GM23338 (cell line): ENCODE results near the gene CELA2A. TPM values are rescaled to one million over a fixed set of nuclear protein-coding genes. Genes with fewer than 3 reads are reported as not detected.

Source experiments
- ATAC-seq: fragments of 200-7000 bp; cut with Tn5 transposase; 3 replicates; pipeline ENCODE4 v1.9.1; 2020
- DNase-seq: peaks from one replicate; pipeline ENCODE4 v3.0.0-alpha.2; 2015; ENCODE audit warnings: low spot score
- H2AFZ ChIP-seq: fragments of 200-600 bp; sonication (generic); 2 replicates; pipeline ENCODE4 v1.8.0; 2016; ENCODE audit warnings: antibody characterized with exemption, mild to moderate bottlenecking, moderate library complexity
- H3F3A ChIP-seq: fragments of 200-600 bp; sonication (generic); replicated peaks from 2 replicates; pipeline ENCODE4 v1.8.0; 2017; ENCODE audit warnings: antibody characterized with exemption, mixed run types, low read depth
- H3K27ac ChIP-seq: fragments of 200-600 bp; sonication (generic); 2 replicates; pipeline ENCODE4 v1.6.1; 2016; ENCODE audit warnings: low read depth
- H3K27me3 ChIP-seq: fragments of 200-600 bp; sonication (generic); 2 replicates; pipeline ENCODE4 v1.8.0; 2016; ENCODE audit warnings: mild to moderate bottlenecking, mixed run types, moderate library complexity; ENCODE audit not compliant: insufficient read depth
- H3K36me3 ChIP-seq: fragments of 200-600 bp; sonication (generic); 2 replicates; pipeline ENCODE4 v1.8.0; 2016; ENCODE audit warnings: mild to moderate bottlenecking; ENCODE audit not compliant: insufficient read depth
- H3K4me1 ChIP-seq: fragments of 200-600 bp; sonication (generic); 2 replicates; pipeline ENCODE4 v1.8.0; 2016; ENCODE audit warnings: mild to moderate bottlenecking, moderate library complexity; ENCODE audit not compliant: insufficient read depth
- H3K4me2 ChIP-seq: fragments of 200-600 bp; sonication (generic); 2 replicates; pipeline ENCODE4 v1.7.1; 2017; ENCODE audit warnings: mixed run types
- H3K4me3 ChIP-seq: fragments of 200-600 bp; sonication (generic); 2 replicates; pipeline ENCODE4 v1.6.1; 2016; ENCODE audit warnings: mixed run types
- H3K79me2 ChIP-seq: fragments of 200-600 bp; sonication (generic); replicated peaks from 2 replicates; pipeline ENCODE4 v1.8.0; 2017; ENCODE audit warnings: mild to moderate bottlenecking; ENCODE audit not compliant: insufficient read depth
- H3K9me2 ChIP-seq: fragments of 200-600 bp; sonication (generic); 2 replicates; pipeline ENCODE4 v1.8.0; 2017; ENCODE audit not compliant: insufficient read depth
- H4K20me1 ChIP-seq: fragments of 200-600 bp; sonication (generic); replicated peaks from 2 replicates; pipeline ENCODE4 v1.8.0; 2017; ENCODE audit warnings: mild to moderate bottlenecking; ENCODE audit not compliant: insufficient read depth
- H3K27ac Mint-ChIP-seq: 2 replicates; pipeline ENCODE4 v1.8.0; 2020; ENCODE audit warnings: inconsistent platforms, mild to moderate bottlenecking, moderate library complexity, mixed read lengths
- H3K27me3 Mint-ChIP-seq: 3 replicates; pipeline ENCODE4 v1.8.0; 2022; ENCODE audit warnings: low read depth, mild to moderate bottlenecking, moderate library complexity, mixed read lengths, inconsistent platforms; ENCODE audit not compliant: insufficient read depth, poor library complexity
- H3K36me3 Mint-ChIP-seq: 3 replicates; pipeline ENCODE4 v1.8.0; 2021; ENCODE audit warnings: low read depth, mild to moderate bottlenecking, inconsistent platforms, moderate library complexity, mixed read lengths
- H3K4me1 Mint-ChIP-seq: 3 replicates; pipeline ENCODE4 v1.8.0; 2020; ENCODE audit warnings: mild to moderate bottlenecking, inconsistent platforms, mixed read lengths
- H3K4me3 Mint-ChIP-seq: 3 replicates; pipeline ENCODE4 v1.8.0; 2021; ENCODE audit warnings: moderate library complexity, mild to moderate bottlenecking, inconsistent platforms, mixed read lengths
- H3K9me3 Mint-ChIP-seq: 3 replicates; pipeline ENCODE4 v1.8.0; 2020; ENCODE audit warnings: moderate library complexity, mild to moderate bottlenecking, inconsistent platforms, mixed read lengths
- ETS1 ChIP-seq: IDR thresholded peaks from 2 replicates; pipeline ENCODE4 v1.6.1; 2016; ENCODE audit warnings: antibody characterized with exemption
- EZH2phosphoT487 ChIP-seq: fragments of 200-600 bp; sonication (generic); IDR thresholded peaks from one replicate; pipeline ENCODE4 v1.8.1; 2018; ENCODE audit warnings: antibody characterized with exemption; ENCODE audit not compliant: unreplicated experiment
- JUNB ChIP-seq: IDR thresholded peaks from one replicate; pipeline ENCODE4 v1.6.1; 2016; ENCODE audit warnings: antibody characterized with exemption; ENCODE audit not compliant: unreplicated experiment
- NANOG ChIP-seq: IDR thresholded peaks from 2 replicates; pipeline ENCODE4 v1.6.1; 2016; ENCODE audit warnings: antibody characterized with exemption, borderline replicate concordance
- POLR2AphosphoS5 ChIP-seq: IDR thresholded peaks from 2 replicates; pipeline ENCODE4 v1.6.1; 2016; ENCODE audit warnings: antibody characterized with exemption, low read depth
- ZNF114 ChIP-seq: fragments of 250-450 bp; sonication (Bioruptor Pico); IDR thresholded peaks from 2 replicates; pipeline ENCODE4 v1.5.0; 2020; ENCODE audit warnings: mild to moderate bottlenecking, moderate library complexity
- ZNF331 ChIP-seq: fragments of 250-450 bp; sonication (Bioruptor Pico); IDR thresholded peaks from 2 replicates; pipeline ENCODE4 v1.5.0; 2020; ENCODE audit warnings: low read depth, mild to moderate bottlenecking, moderate library complexity
- ZNF462 ChIP-seq: fragments of 250-450 bp; sonication (Bioruptor Pico); IDR thresholded peaks from 2 replicates; pipeline ENCODE4 v1.5.0; 2020; ENCODE audit warnings: mild to moderate bottlenecking, moderate library complexity
- polyA plus RNA-seq: library from polyadenylated mRNA; unstranded; fragments of >200 nt; fragmentation: Nextera tagmentation; extraction: Ambion mirVana; gene quantifications from 2 replicates; pipeline ENCODE4 v1.2.1, GENCODE V29; 2016
- total RNA-seq: library from RNA; depleted of rRNA; stranded (reverse); fragments of >200 nt; shearing (Covaris generic); gene quantifications from 2 replicates; pipeline ENCODE4 v1.2.3, GENCODE V29; 2014
- TF ChIP-seq, protein P1 (sequence below), 2 experiments: fragments of 200-600 bp in 1 of 2; sonication (generic) in 1 of 2; conservative IDR thresholded peaks; 2 replicates each; pipeline versions ENCODE4 v1.5.1 to v1.6.1; 2016 to 2017; ENCODE audit warnings: antibody characterized with exemption in 2 of 2, low read depth in 2 of 2, mild to moderate bottlenecking in 2 of 2, moderate library complexity in 1 of 2
- TF ChIP-seq, protein P2 (sequence below): IDR thresholded peaks from one replicate; pipeline ENCODE4 v1.6.1; 2018; ENCODE audit warnings: antibody characterized with exemption; ENCODE audit not compliant: unreplicated experiment

The CELA2A gene
- total and polyA plus RNA-seq, 2 experiments from 2014 or later, result not detected

DNA sequence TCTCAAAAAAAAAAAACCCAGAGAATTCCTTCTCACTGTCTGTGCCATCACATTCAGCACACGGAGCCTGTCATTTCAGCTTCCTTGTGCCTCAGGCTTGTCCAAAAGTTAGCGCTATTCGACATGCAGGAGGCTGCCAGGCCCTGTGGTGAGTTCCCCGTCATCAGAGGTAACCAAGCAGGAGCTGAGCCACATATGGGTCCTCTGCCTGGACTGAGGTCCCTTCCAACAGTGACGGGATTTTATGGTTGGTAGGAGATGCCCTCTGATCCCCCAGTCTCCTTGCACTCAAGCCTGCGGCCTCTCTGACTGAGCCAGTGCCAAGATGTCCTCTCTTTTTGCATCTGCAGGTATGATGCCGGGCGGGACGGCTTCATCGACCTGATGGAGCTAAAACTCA, 31.0 kb upstream of the CELA2A start:
- Mint-ChIP-seq H3K9me3 (peaks cover 8% of the 10 kb centered on the region; the same call in 2 of the 3 replicates), H3K36me3 (peaks cover 5% of the 10 kb centered on the region), H3K4me1 (peaks cover 7% of the 10 kb centered on the region; the same call in 1 of the 3 replicates), H3K27ac (no peak overlapping the region), H3K27me3 (peaks cover 14% of the 10 kb centered on the region), H3K4me3 (no peak overlapping the region)
- Histone ChIP-seq H3K4me3 (no peak overlapping the region), H3F3A (no peaks in the 10 kb centered on the region), H3K79me2 (no peaks in the 10 kb centered on the region), H3K4me1 (no peaks in the 10 kb centered on the region), H3K27me3 (no peaks in the 10 kb centered on the region), H2AFZ (no peak overlapping the region), H4K20me1 (no peaks in the 10 kb centered on the region), H3K4me2 (no peak overlapping the region), H3K9me2 (no peaks in the 10 kb centered on the region), H3K27ac (no peak overlapping the region), H3K36me3 (no peaks in the 10 kb centered on the region)
- ATAC-seq (no peak), DNase-seq (no peak)
- TF ChIP-seq ZNF331 (CRISPR knock-in tag), result no peak
- no peak for TF ChIP-seq JUNB
- TF ChIP-seq EZH2phosphoT487, result no peak
- TF ChIP-seq, protein P1, sequence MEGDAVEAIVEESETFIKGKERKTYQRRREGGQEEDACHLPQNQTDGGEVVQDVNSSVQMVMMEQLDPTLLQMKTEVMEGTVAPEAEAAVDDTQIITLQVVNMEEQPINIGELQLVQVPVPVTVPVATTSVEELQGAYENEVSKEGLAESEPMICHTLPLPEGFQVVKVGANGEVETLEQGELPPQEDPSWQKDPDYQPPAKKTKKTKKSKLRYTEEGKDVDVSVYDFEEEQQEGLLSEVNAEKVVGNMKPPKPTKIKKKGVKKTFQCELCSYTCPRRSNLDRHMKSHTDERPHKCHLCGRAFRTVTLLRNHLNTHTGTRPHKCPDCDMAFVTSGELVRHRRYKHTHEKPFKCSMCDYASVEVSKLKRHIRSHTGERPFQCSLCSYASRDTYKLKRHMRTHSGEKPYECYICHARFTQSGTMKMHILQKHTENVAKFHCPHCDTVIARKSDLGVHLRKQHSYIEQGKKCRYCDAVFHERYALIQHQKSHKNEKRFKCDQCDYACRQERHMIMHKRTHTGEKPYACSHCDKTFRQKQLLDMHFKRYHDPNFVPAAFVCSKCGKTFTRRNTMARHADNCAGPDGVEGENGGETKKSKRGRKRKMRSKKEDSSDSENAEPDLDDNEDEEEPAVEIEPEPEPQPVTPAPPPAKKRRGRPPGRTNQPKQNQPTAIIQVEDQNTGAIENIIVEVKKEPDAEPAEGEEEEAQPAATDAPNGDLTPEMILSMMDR (conservative IDR thresholded peaks at IDR 0.05; ENCODE audit: low read depth in 2 of 2), result no peak
- TF ChIP-seq POLR2AphosphoS5, result no peak
- TF ChIP-seq NANOG, result no peak
- no peak for TF ChIP-seq ZNF114 (CRISPR knock-in tag)

DNA sequence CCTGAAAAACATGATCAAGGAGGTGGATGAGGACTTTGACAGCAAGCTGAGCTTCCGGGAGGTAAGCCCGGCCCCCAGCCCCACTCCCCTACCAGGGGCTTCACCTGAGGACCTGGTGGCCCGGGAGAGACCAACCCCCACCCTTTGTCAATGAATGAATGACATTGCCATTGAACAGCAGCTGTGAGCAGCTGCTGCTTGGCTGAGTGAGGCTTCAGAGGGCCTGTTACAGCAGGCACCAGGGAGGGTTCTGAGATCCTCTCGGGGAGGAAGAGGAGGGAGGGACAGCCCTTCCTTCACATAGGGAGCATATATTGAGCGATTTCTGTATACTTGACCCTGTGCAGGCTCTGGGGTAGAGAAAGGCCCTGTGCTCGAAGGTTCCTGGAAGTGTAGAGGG, 30.6 kb upstream of the CELA2A start:
- no peak overlapping the region for H3K4me2 ChIP-seq
- Mint-ChIP-seq H3K4me3 (no peak overlapping the region), H3K36me3 (peaks cover 2% of the 10 kb centered on the region), H3K9me3 (peaks cover 5% of the 10 kb centered on the region; the same call in 2 of the 3 replicates), H3K27ac (no peak overlapping the region), H3K4me1 (peaks cover 7% of the 10 kb centered on the region; the same call in 1 of the 3 replicates), H3K27me3 (peaks cover 14% of the 10 kb centered on the region)
- no peaks in the 10 kb centered on the region for H4K20me1 ChIP-seq
- no peaks in the 10 kb centered on the region for H3K9me2 ChIP-seq
- H3K4me3 ChIP-seq, result no peak overlapping the region
- no peaks in the 10 kb centered on the region for H3K79me2 ChIP-seq
- no peaks in the 10 kb centered on the region for H3K27me3 ChIP-seq
- H2AFZ ChIP-seq, result no peak overlapping the region
- no peak for DNase-seq
- no peaks in the 10 kb centered on the region for H3K4me1 ChIP-seq
- H3K36me3 ChIP-seq, result no peaks in the 10 kb centered on the region
- ATAC-seq, result no peak
- H3F3A ChIP-seq, result no peaks in the 10 kb centered on the region
- H3K27ac ChIP-seq, result no peak overlapping the region
- TF ChIP-seq, protein P2, sequence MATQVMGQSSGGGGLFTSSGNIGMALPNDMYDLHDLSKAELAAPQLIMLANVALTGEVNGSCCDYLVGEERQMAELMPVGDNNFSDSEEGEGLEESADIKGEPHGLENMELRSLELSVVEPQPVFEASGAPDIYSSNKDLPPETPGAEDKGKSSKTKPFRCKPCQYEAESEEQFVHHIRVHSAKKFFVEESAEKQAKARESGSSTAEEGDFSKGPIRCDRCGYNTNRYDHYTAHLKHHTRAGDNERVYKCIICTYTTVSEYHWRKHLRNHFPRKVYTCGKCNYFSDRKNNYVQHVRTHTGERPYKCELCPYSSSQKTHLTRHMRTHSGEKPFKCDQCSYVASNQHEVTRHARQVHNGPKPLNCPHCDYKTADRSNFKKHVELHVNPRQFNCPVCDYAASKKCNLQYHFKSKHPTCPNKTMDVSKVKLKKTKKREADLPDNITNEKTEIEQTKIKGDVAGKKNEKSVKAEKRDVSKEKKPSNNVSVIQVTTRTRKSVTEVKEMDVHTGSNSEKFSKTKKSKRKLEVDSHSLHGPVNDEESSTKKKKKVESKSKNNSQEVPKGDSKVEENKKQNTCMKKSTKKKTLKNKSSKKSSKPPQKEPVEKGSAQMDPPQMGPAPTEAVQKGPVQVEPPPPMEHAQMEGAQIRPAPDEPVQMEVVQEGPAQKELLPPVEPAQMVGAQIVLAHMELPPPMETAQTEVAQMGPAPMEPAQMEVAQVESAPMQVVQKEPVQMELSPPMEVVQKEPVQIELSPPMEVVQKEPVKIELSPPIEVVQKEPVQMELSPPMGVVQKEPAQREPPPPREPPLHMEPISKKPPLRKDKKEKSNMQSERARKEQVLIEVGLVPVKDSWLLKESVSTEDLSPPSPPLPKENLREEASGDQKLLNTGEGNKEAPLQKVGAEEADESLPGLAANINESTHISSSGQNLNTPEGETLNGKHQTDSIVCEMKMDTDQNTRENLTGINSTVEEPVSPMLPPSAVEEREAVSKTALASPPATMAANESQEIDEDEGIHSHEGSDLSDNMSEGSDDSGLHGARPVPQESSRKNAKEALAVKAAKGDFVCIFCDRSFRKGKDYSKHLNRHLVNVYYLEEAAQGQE, result no peak
- TF ChIP-seq EZH2phosphoT487, result no peak
- no peak for TF ChIP-seq ETS1
- no peak for TF ChIP-seq ZNF462 (CRISPR knock-in tag)
- TF ChIP-seq POLR2AphosphoS5, result no peak
